ENCODE results near the gene GNA12.

GNA12 gene

GRCh38 chr7:2878306-2878705, 34.2 kb upstream of the GNA12 start:
- ChIA-PET CTCF (interaction anchor here (0.9 kb wide), 1 partner anchor 10 kb away, joined by 3 read pairs; no protein-coding TSS in a partner anchor), POLR2A (interaction anchor here (0.6 kb wide), 1 partner anchor 1291 kb away, joined by 3 read pairs; no protein-coding TSS in a partner anchor)
- no peak for TF ChIP-seq CTCF (IDR thresholded peaks at IDR 0.05; ENCODE audit: insufficient read depth, low read length, missing control alignments)
- DNase-seq (ENCODE audit: low read depth, low spot score): no peak
- H3K4me3 ChIP-seq (ENCODE audit: low read depth, low read length): no peak overlapping the region

- POLR2A ChIA-PET: no interaction called here
- CTCF ChIA-PET: interaction anchor here (0.6 to 4.2 kb wide), 6 partner anchors 9 to 279 kb away, joined by 3 to 34 read pairs (median 4); no protein-coding TSS in a partner anchor
- no peak overlapping the region for H3K4me3 ChIP-seq (ENCODE audit: low read depth, low read length)
- no peak for DNase-seq (ENCODE audit: low read depth, low spot score)
- TF ChIP-seq CTCF (IDR thresholded peaks at IDR 0.05; ENCODE audit: insufficient read depth, low read length, missing control alignments): no peak
Observed at GRCh38 chr7:2876031-2876731, 32.1 kb upstream of the GNA12 start.

GRCh38 chr7:2873686-2874551, 29.8 kb upstream of the GNA12 start:
- peak; percentile 59 for DNase-seq (ENCODE audit: low read depth, low spot score)
- TF ChIP-seq CTCF (IDR thresholded peaks at IDR 0.05; ENCODE audit: insufficient read depth, low read length, missing control alignments): no peak
- ChIA-PET POLR2A (interaction anchor here (0.5 to 0.7 kb wide), 2 partner anchors 12 to 1794 kb away, joined by 3 read pairs; no protein-coding TSS in a partner anchor), CTCF (interaction anchor here (1.3 to 4.2 kb wide), 3 partner anchors 8 to 13 kb away, joined by 3 to 34 read pairs (median 9); no protein-coding TSS in a partner anchor)
- no peak overlapping the region for H3K4me3 ChIP-seq (ENCODE audit: low read depth, low read length)

- TF ChIP-seq CTCF (IDR thresholded peaks at IDR 0.05; ENCODE audit: insufficient read depth, low read length, missing control alignments): no peak
- POLR2A ChIA-PET: interaction anchor here (0.7 kb wide), 1 partner anchor 11 kb away, joined by 3 read pairs; no protein-coding TSS in a partner anchor
- no peak for DNase-seq (ENCODE audit: low read depth, low spot score)
- CTCF ChIA-PET: interaction anchor here (1.9 to 4.2 kb wide), 2 partner anchors 8 to 281 kb away, joined by 7 to 34 read pairs; no protein-coding TSS in a partner anchor
- no peak overlapping the region for H3K4me3 ChIP-seq (ENCODE audit: low read depth, low read length)
Observed at GRCh38 chr7:2873146-2873545, 29.0 kb upstream of the GNA12 start.

GRCh38 chr7:2872296-2872874, 28.3 kb upstream of the GNA12 start:
- no peak overlapping the region for H3K4me3 ChIP-seq (ENCODE audit: low read depth, low read length)
- no peak for DNase-seq (ENCODE audit: low read depth, low spot score)
- ChIA-PET POLR2A (no interaction called here), CTCF (interaction anchor here (1.9 kb wide), 1 partner anchor 282 kb away, joined by 7 read pairs; no protein-coding TSS in a partner anchor)
- TF ChIP-seq CTCF (IDR thresholded peaks at IDR 0.05; ENCODE audit: insufficient read depth, low read length, missing control alignments): no peak
